NCI-H524 treated with DMSO at 0.1 percent for 48 hours (cell line): ENCODE results near the gene WDHD1.
"Not testable (repeated sequence)": the region's sequence is repeated elsewhere in the genome, so short reads cannot be mapped to it uniquely, and the experiment has no call there.

Experiments
- DNase-seq: peaks from one replicate; lab custom pipeline; 2025; lab: John Stamatoyannopoulos, UW

The WDHD1 gene

GRCh38 chr14:54953609-54954008 is 73.3 kb downstream of the WDHD1 start:
- DNase-seq, result not testable (repeated sequence)

- DNase-seq, result not testable (repeated sequence)
Observed at GRCh38 chr14:54952803-54953202, 74.1 kb downstream of the WDHD1 start.

- no peak for DNase-seq
Observed at GRCh38 chr14:54947230-54947629, 79.7 kb downstream of the WDHD1 start.

GRCh38 chr14:54946500-54946899 is 80.4 kb downstream of the WDHD1 start:
- no peak for DNase-seq

- DNase-seq, result no peak
Observed at GRCh38 chr14:54944737-54945391, 82.0 kb downstream of the WDHD1 start.

- DNase-seq, result no peak
Observed at GRCh38 chr14:54942913-54943312, 84.0 kb downstream of the WDHD1 start.

- DNase-seq, result no peak
Observed at GRCh38 chr14:54936816-54937215, 90.1 kb downstream of the WDHD1 start.

- DNase-seq, result no peak
Observed at GRCh38 chr14:54935958-54936357, 90.9 kb downstream of the WDHD1 start.

- no peak for DNase-seq
Observed at GRCh38 chr14:54935100-54935499, 91.8 kb downstream of the WDHD1 start.

- DNase-seq, result no peak
Observed at GRCh38 chr14:54933006-54933405, 93.9 kb downstream of the WDHD1 start.

GRCh38 chr14:54931598-54932340 is 95.1 kb downstream of the WDHD1 start:
- DNase-seq, result no peak

- DNase-seq, result no peak
Observed at GRCh38 chr14:54931101-54931500, 95.8 kb downstream of the WDHD1 start.

GRCh38 chr14:54929556-54929955 is 97.3 kb downstream of the WDHD1 start:
- DNase-seq, result no peak

GRCh38 chr14:54928216-54928615 is 98.7 kb downstream of the WDHD1 start:
- no peak for DNase-seq

GRCh38 chr14:54927551-54927950 is 99.3 kb downstream of the WDHD1 start:
- no peak for DNase-seq

- DNase-seq, result not testable (repeated sequence)
Observed at GRCh38 chr14:54926570-54926969, 100.3 kb downstream of the WDHD1 start.

- no peak for DNase-seq
Observed at GRCh38 chr14:54922598-54922997, 104.3 kb downstream of the WDHD1 start.

GRCh38 chr14:54920052-54920451 is 106.8 kb downstream of the WDHD1 start:
- no peak for DNase-seq

GRCh38 chr14:54919330-54919729 is 107.6 kb downstream of the WDHD1 start:
- DNase-seq, result no peak

- DNase-seq, result no peak
Observed at GRCh38 chr14:54918427-54918826, 108.5 kb downstream of the WDHD1 start.

GRCh38 chr14:54916101-54916500 is 110.8 kb downstream of the WDHD1 start:
- no peak for DNase-seq

- DNase-seq, result no peak
Observed at GRCh38 chr14:54909817-54910558, 116.9 kb downstream of the WDHD1 start.

- DNase-seq, result not testable (repeated sequence)
Observed at GRCh38 chr14:54908973-54909372, 117.9 kb downstream of the WDHD1 start.
